ENCODE data around the gene CAMTA1. TPM values are rescaled to one million over a fixed set of nuclear protein-coding genes. Genes with fewer than 3 reads are reported as not detected.

Gene CAMTA1
- total and polyA plus RNA-seq, 4 donors, result 48.1 to 140 (median 52.3) TPM

DNA sequence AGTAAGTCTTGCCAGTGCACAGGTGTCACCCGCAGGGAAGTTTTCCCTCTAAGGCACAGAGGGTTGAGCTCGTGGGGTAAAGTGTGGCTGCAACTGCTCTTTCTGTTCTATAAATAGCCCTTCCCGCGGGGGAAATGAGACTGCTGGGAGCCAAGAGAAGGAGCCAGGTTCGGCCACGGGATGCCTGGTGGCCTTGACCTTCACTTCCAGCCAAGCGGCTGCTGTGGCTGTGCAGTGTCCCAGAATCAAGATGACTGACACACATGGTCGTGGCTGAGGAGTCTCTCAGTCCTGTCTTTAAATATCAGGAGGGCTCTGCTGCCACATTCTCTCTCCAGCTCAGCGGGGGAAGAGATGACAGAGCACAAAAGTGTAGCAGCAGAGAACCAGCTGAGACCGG lies 831.7 kb downstream of the CAMTA1 start:
- Histone ChIP-seq H3K27me3 (ENCODE audit: control insufficient read depth in 3 of 3, insufficient read depth in 3 of 3, low read length in 2 of 3) (peaks cover 0 to 4% (median 2%) of the 10 kb centered on the region in 3 donors), H3K36me3 (ENCODE audit: control insufficient read depth in 4 of 4, insufficient read depth in 4 of 4, low read length in 4 of 4) (no peaks in the 10 kb centered on the region), H3K9me3 (ENCODE audit: control insufficient read depth in 4 of 4, insufficient read depth in 3 of 4, low read length in 3 of 4) (peaks cover 0 to 6% (median 0%) of the 10 kb centered on the region in 4 donors), H3K27ac (ENCODE audit: low read depth in 1 of 2, low read length in 1 of 2) (peak overlapping the region in 1 of 2 donors; percentile 26), H3K4me3 (no peak overlapping the region), H3K9ac (ENCODE audit: insufficient read depth in 1 of 2, low read length in 2 of 2) (no peak overlapping the region), H3K4me1 (ENCODE audit: control insufficient read depth in 5 of 5, insufficient read depth in 5 of 5, low read length in 5 of 5) (peaks cover 0 to 4% (median 0%) of the 10 kb centered on the region in 5 donors)
- WGBS, 2 donors, result 45 to 61% methylated on average over 10 of the region's 10 CpGs
- ATAC-seq (ENCODE audit: insufficient read depth, low FRiP score) (no peak), DNase-seq (no peak)
- TF ChIP-seq, protein P1, sequence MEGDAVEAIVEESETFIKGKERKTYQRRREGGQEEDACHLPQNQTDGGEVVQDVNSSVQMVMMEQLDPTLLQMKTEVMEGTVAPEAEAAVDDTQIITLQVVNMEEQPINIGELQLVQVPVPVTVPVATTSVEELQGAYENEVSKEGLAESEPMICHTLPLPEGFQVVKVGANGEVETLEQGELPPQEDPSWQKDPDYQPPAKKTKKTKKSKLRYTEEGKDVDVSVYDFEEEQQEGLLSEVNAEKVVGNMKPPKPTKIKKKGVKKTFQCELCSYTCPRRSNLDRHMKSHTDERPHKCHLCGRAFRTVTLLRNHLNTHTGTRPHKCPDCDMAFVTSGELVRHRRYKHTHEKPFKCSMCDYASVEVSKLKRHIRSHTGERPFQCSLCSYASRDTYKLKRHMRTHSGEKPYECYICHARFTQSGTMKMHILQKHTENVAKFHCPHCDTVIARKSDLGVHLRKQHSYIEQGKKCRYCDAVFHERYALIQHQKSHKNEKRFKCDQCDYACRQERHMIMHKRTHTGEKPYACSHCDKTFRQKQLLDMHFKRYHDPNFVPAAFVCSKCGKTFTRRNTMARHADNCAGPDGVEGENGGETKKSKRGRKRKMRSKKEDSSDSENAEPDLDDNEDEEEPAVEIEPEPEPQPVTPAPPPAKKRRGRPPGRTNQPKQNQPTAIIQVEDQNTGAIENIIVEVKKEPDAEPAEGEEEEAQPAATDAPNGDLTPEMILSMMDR (IDR thresholded peaks at IDR 0.05; ENCODE audit: control extremely low read depth, extremely low read depth), result no peak

GRCh38 chr1:7617826-7618225 lies 832.6 kb downstream of the CAMTA1 start:
- TF ChIP-seq, protein P1 (IDR thresholded peaks at IDR 0.05; ENCODE audit: control extremely low read depth, extremely low read depth), result no peak
- no peak for ATAC-seq (ENCODE audit: insufficient read depth, low FRiP score)
- peaks cover 0 to 4% (median 0%) of the 10 kb centered on the region in 5 donors for H3K4me1 ChIP-seq (ENCODE audit: control insufficient read depth in 5 of 5, insufficient read depth in 5 of 5, low read length in 5 of 5)
- no peak for DNase-seq
- H3K36me3 ChIP-seq (ENCODE audit: control insufficient read depth in 4 of 4, insufficient read depth in 4 of 4, low read length in 4 of 4), result no peaks in the 10 kb centered on the region
- no peaks in the 10 kb centered on the region for H3K9me3 ChIP-seq (ENCODE audit: control insufficient read depth in 4 of 4, insufficient read depth in 3 of 4, low read length in 3 of 4)
- H3K9ac ChIP-seq (ENCODE audit: insufficient read depth in 1 of 2, low read length in 2 of 2), result no peak overlapping the region
- WGBS, 2 donors, result 71 to 82% methylated on average over 3 of the region's 3 CpGs
- no peak overlapping the region for H3K27ac ChIP-seq (ENCODE audit: low read depth in 1 of 2, low read length in 1 of 2)
- peaks cover 0 to 5% (median 2%) of the 10 kb centered on the region in 3 donors for H3K27me3 ChIP-seq (ENCODE audit: control insufficient read depth in 3 of 3, insufficient read depth in 3 of 3, low read length in 2 of 3)
- no peak overlapping the region for H3K4me3 ChIP-seq

DNA sequence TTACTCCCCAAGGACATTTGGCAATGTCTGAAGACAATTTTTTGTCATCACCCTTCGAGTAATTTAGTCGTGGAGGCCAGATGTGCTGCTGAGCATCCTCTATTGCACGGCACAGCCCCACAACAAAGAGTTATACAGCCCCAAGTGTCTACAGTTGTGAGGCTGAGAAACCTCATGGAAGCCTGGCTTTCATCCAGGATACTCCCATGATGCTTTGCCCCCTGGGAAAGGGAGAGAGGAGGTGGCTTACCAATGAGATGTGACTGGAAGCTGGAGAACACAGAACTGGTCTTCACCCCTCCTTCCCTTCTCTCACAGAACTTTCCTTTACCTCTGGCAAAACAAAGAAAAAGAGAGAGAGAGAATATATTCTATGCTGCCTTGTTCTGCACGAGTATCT lies 834.9 kb downstream of the CAMTA1 start:
- TF ChIP-seq, protein P1 (IDR thresholded peaks at IDR 0.05; ENCODE audit: control extremely low read depth, extremely low read depth), result no peak
- Histone ChIP-seq H3K9me3 (ENCODE audit: control insufficient read depth in 4 of 4, insufficient read depth in 3 of 4, low read length in 3 of 4) (no peaks in the 10 kb centered on the region), H3K36me3 (ENCODE audit: control insufficient read depth in 4 of 4, insufficient read depth in 4 of 4, low read length in 4 of 4) (no peaks in the 10 kb centered on the region), H3K27ac (ENCODE audit: low read depth in 1 of 2, low read length in 1 of 2) (no peak overlapping the region), H3K27me3 (ENCODE audit: control insufficient read depth in 3 of 3, insufficient read depth in 3 of 3, low read length in 2 of 3) (peaks cover 0 to 5% (median 2%) of the 10 kb centered on the region in 3 donors), H3K9ac (ENCODE audit: insufficient read depth in 1 of 2, low read length in 2 of 2) (no peak overlapping the region), H3K4me1 (ENCODE audit: control insufficient read depth in 5 of 5, insufficient read depth in 5 of 5, low read length in 5 of 5) (peaks cover 0 to 4% (median 0%) of the 10 kb centered on the region in 5 donors), H3K4me3 (no peak overlapping the region)
- whole genome bisulfite sequencing, 2 donors, result 73 to 87% methylated on average over 4 of the region's 4 CpGs
- DNase-seq (no peak), ATAC-seq (ENCODE audit: insufficient read depth, low FRiP score) (no peak)

All from lung (tissue), 12 donors.